Body of pancreas (tissue), 4 donors: ENCODE results near the gene RNF39. TPM values are rescaled to one million over a fixed set of nuclear protein-coding genes. Genes with fewer than 3 reads are reported as not detected.
A peak's percentile ranks its signal among the peaks of the same experiment; 100 is the strongest.

Experiments used
- ATAC-seq: fragments of 150-250 bp; one replicate; pipeline ENCODE4 v1.9.1; 2016
- DNase-seq, 4 donors: peaks; one replicate each; pipeline ENCODE4 v3.0.0-alpha.2; 2019
- H3K27ac ChIP-seq, 4 donors: fragments of 200-600 bp; sonication (generic); 1 replicate in 3 of 4; 2 replicates in 1 of 4; pipeline versions ENCODE4 v1.5.1 to v1.6.1; 2016 to 2019; ENCODE audit warnings: mild to moderate bottlenecking in 1 of 4, mixed read lengths in 1 of 4, moderate library complexity in 1 of 4
- H3K27me3 ChIP-seq, 2 donors: fragments of 200-600 bp; sonication (generic); one replicate each; pipeline ENCODE4 v1.6.0; 2016; ENCODE audit warnings: mild to moderate bottlenecking in 1 of 2
- H3K36me3 ChIP-seq, 2 donors: fragments of 200-600 bp; sonication (generic); replicated peaks in 1 of 2; 2 replicates each; pipeline ENCODE4 v1.5.1; 2016; ENCODE audit warnings: low read depth in 2 of 2; ENCODE audit not compliant: insufficient read depth in 1 of 2
- H3K4me1 ChIP-seq: fragments of 200-600 bp; sonication (generic); one replicate; pipeline ENCODE4 v1.6.0; 2016
- H3K4me3 ChIP-seq, 2 donors: fragments of 200-600 bp; sonication (generic); 1 replicate in 1 of 2; 2 replicates in 1 of 2; pipeline ENCODE4 v1.5.1; 2016 to 2019
- H3K9me3 ChIP-seq, 3 donors: fragments of 200-600 bp; sonication (generic); 1 replicate in 2 of 3; 2 replicates in 1 of 3; pipeline ENCODE4 v1.5.1; 2016
- POLR2A ChIP-seq, 3 donors: fragments of 450-650 bp; IDR thresholded peaks; one replicate each; pipeline ENCODE4 v1.6.1; 2016; ENCODE audit warnings: antibody characterized with exemption in 3 of 3, mild to moderate bottlenecking in 2 of 3
- WGBS, 2 donors: methylation state at CpG; one replicate each; pipeline ENCODE4 v1.1.5; 2017; 5-methylcytosine and 5-hydroxymethylcytosine counted together
- intact Hi-C: fragments of 100-400 bp; cut with DNase I; formaldehyde crosslinking; loops from one replicate; pipeline ENCODE4 v1.15.1; 2023
- total RNA-seq, 2 donors: library from RNA; depleted of rRNA; stranded (reverse); fragments of >200 nt; gene quantifications; one replicate each; pipeline ENCODE4 v1.1.0, GENCODE V29; 2016
- TF ChIP-seq, protein P1 (sequence below), 7 experiments: fragments of 450-650 bp in 4 of 7; fragments of 200-600 bp in 3 of 7; sonication (generic) in 3 of 7; IDR thresholded peaks; one replicate each; pipeline ENCODE4 v1.5.1; 2016 to 2019; ENCODE audit warnings: antibody characterized with exemption in 7 of 7

Gene RNF39
- total RNA-seq, 2 donors from 2014 or later, result 1.6 TPM; not detected in 1

DNA sequence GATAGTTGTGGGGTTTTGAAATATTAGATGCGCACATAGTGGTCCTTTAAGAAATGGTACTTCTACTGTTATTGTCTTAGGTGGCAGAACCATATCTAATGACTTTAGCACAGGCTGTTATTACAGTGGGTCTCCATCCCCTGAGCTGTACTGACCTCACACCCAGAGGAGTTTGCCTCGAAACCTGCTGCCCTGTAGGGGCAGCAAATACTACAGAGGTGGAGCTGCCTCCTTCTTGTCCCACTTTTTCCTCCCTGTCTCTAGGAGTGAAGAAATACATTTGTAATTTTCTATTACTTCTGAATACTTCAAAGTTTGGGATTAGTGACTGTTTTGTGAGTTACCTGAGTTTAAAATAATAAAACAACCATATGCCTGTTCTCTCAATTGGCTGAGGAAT, 29.1 kb upstream of the RNF39 start:
- WGBS, 2 donors, result 74 to 87% methylated on average over 2 of the region's 2 CpGs
- no peak for ATAC-seq
- no peak for DNase-seq
- TF ChIP-seq POLR2A (IDR thresholded peaks at IDR 0.05), result no peak
- TF ChIP-seq, protein P1, sequence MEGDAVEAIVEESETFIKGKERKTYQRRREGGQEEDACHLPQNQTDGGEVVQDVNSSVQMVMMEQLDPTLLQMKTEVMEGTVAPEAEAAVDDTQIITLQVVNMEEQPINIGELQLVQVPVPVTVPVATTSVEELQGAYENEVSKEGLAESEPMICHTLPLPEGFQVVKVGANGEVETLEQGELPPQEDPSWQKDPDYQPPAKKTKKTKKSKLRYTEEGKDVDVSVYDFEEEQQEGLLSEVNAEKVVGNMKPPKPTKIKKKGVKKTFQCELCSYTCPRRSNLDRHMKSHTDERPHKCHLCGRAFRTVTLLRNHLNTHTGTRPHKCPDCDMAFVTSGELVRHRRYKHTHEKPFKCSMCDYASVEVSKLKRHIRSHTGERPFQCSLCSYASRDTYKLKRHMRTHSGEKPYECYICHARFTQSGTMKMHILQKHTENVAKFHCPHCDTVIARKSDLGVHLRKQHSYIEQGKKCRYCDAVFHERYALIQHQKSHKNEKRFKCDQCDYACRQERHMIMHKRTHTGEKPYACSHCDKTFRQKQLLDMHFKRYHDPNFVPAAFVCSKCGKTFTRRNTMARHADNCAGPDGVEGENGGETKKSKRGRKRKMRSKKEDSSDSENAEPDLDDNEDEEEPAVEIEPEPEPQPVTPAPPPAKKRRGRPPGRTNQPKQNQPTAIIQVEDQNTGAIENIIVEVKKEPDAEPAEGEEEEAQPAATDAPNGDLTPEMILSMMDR (IDR thresholded peaks at IDR 0.05), result no peak
- intact Hi-C loops, result no loop called here
- Histone ChIP-seq H3K4me1 (peaks cover 36% of the 10 kb centered on the region), H3K9me3 (no peaks in the 10 kb centered on the region), H3K27me3 (no peaks in the 10 kb centered on the region), H3K36me3 (no peaks in the 10 kb centered on the region), H3K27ac (no peak overlapping the region), H3K4me3 (no peak overlapping the region)

DNA sequence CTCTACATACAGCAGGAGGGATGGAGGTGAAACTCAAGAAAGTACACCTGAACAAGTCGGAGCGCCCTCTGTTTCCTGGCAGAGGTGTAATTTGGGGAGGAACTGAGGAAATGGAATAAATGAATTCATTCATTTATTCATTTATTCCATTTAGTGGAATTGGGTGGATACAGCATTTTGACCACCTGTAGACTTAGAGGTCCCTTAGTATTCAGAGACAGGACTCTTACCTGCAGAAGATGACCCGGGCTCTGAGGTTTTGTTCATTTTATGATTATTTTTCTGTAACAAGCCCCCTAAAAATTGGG, 28.3 kb upstream of the RNF39 start:
- Histone ChIP-seq H3K36me3 (no peaks in the 10 kb centered on the region), H3K9me3 (no peaks in the 10 kb centered on the region), H3K27me3 (no peaks in the 10 kb centered on the region), H3K4me1 (peaks cover 36% of the 10 kb centered on the region), H3K27ac (no peak overlapping the region), H3K4me3 (no peak overlapping the region)
- ATAC-seq, result no peak
- WGBS, 2 donors, result 41 to 46% methylated on average over 3 of the region's 3 CpGs
- TF ChIP-seq, protein P1 (IDR thresholded peaks at IDR 0.05), result no peak
- TF ChIP-seq POLR2A (IDR thresholded peaks at IDR 0.05), result no peak
- intact Hi-C loops, result no loop called here
- DNase-seq, result no peak

DNA sequence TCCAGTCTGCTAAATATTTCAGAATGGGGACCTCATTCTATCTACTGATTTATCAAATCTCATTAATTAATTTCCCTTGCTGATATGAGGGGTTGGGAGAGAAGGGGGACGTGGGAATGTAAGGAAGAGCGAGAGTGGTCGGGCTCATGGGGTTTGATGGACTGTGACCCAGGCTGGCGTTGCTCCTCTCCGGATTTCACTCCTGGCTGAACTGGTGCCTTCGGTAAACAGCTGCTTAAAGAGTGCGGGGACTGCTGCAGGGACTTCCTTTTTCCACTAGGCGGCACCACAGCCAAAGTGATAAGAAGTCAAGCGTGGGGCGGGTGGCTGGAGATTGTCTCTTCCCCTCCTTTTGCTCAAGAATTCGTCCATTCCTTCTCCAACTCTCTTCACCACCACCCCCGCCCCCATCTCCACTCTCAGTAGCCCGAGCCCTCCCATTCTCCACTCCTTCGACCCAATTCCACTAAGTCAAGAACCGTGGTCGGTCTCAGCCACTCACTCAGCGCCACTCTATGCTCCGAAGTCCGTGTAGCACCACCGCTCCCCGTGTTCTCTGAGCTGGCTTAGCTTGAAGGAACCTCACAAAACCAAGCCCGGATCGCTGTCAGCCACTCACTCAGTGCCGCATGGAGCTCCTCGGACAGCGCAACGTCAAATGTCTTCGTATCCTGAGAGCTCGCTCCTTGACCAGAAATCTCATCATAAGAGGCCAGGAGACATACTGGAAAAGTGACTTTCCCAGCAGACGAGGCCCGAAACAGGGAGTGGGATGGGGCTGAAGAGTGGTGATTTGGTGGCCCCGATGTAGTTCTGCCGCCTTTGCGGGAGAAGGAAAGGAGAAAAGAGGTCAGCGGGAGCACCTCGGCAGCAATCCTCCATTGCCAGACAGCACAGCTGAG, 27.7 kb upstream of the RNF39 start:
- Histone ChIP-seq H3K27ac (peak overlapping the region in 3 of 4 donors; percentile 34 to 54 (median 37)), H3K27me3 (no peaks in the 10 kb centered on the region), H3K36me3 (no peaks in the 10 kb centered on the region), H3K4me1 (peaks cover 36% of the 10 kb centered on the region), H3K9me3 (no peaks in the 10 kb centered on the region), H3K4me3 (no peak overlapping the region)
- TF ChIP-seq, protein P1 (IDR thresholded peaks at IDR 0.05), result peak; percentile 68 to 99 (median 94)
- TF ChIP-seq POLR2A (IDR thresholded peaks at IDR 0.05), result peak in 2 of 3 donors; percentile 18 to 29
- intact Hi-C loops, result no loop called here
- DNase-seq, result peak; percentile 89 to 93 (median 90)
- peak; percentile 80 for ATAC-seq
- WGBS, 2 donors, result 1 to 3% methylated on average over 35 to 36 of the region's 36 CpGs

DNA sequence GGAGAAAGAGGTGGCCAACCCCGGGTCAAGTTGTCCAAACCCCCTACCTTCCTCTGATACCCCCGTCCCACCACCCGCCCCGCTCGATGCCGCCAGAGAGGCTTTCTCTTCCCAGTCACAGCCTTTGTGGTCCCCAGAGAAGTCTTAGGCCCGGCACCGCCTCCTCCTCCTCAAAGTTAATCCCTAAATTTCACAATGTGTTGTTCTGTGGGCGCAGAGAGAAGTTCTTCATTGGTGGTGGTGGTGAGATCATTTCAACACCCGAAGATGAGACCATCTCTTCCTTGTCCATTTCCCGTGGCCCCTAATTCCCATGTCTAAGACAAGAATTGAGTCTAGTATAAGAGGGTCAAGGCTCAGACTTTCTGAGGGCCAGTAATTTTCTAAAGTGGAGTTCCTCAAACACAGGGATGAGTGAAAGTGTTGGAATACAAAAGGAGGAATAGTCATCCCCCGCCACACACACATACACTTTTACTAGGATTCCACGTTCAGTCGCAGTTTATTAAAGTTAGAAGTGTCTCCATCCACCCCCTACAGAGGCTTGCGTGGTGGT, 26.9 kb upstream of the RNF39 start:
- no peaks in the 10 kb centered on the region for H3K27me3 ChIP-seq
- intact Hi-C loops, result no loop called here

More for the DNA sequence above, 26.9 kb upstream of the RNF39 start:
- 33 to 45% methylated on average over 14 to 15 of the region's 15 CpGs for WGBS, 2 donors
- no peaks in the 10 kb centered on the region for H3K9me3 ChIP-seq
- peak overlapping the region in 3 of 4 donors; percentile 34 to 54 (median 37) for H3K27ac ChIP-seq
- H3K36me3 ChIP-seq, result no peaks in the 10 kb centered on the region
- TF ChIP-seq, protein P1 (IDR thresholded peaks at IDR 0.05), result no peak
- TF ChIP-seq POLR2A (IDR thresholded peaks at IDR 0.05), result no peak
- peaks cover 36% of the 10 kb centered on the region for H3K4me1 ChIP-seq
- no peak for ATAC-seq
- peak in 2 of 4 donors; percentile 25 to 32 for DNase-seq
- H3K4me3 ChIP-seq, result no peak overlapping the region
